Neural cell (in vitro differentiated cells): ENCODE measurements around the gene ARFGAP3.

Experiments used
- EZH2 ChIP-seq: fragments of 200-600, 300-800 bp; shearing (Covaris generic), sonication (generic); IDR thresholded peaks from 2 replicates; pipeline ENCODE4 v1.6.1; 2014; ENCODE audit warnings: antibody characterized with exemption, low read length, borderline replicate concordance, mild to moderate bottlenecking; ENCODE audit not compliant: insufficient read depth, poor library complexity, severe bottlenecking
- TF ChIP-seq, protein P1 (sequence below): fragments of 450-650 bp; IDR thresholded peaks from 2 replicates; pipeline ENCODE4 v1.5.1; 2014; ENCODE audit warnings: antibody characterized with exemption, mild to moderate bottlenecking, moderate library complexity; ENCODE audit not compliant: poor library complexity, severe bottlenecking

- TF ChIP-seq, protein P1, sequence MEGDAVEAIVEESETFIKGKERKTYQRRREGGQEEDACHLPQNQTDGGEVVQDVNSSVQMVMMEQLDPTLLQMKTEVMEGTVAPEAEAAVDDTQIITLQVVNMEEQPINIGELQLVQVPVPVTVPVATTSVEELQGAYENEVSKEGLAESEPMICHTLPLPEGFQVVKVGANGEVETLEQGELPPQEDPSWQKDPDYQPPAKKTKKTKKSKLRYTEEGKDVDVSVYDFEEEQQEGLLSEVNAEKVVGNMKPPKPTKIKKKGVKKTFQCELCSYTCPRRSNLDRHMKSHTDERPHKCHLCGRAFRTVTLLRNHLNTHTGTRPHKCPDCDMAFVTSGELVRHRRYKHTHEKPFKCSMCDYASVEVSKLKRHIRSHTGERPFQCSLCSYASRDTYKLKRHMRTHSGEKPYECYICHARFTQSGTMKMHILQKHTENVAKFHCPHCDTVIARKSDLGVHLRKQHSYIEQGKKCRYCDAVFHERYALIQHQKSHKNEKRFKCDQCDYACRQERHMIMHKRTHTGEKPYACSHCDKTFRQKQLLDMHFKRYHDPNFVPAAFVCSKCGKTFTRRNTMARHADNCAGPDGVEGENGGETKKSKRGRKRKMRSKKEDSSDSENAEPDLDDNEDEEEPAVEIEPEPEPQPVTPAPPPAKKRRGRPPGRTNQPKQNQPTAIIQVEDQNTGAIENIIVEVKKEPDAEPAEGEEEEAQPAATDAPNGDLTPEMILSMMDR, result no peak
- TF ChIP-seq EZH2, result no peak
Observed at GRCh38 chr22:42770448-42770726, 86.7 kb downstream of the ARFGAP3 start.
